ENCODE measurements around the gene IPCEF1. TPM values are rescaled to one million over a fixed set of nuclear protein-coding genes. Genes with fewer than 3 reads are reported as not detected.
"Not testable (repeated sequence)": the region's sequence is repeated elsewhere in the genome, so short reads cannot be mapped to it uniquely, and the experiment has no call there.

The IPCEF1 gene
- total RNA-seq, 2 experiments from 2014 or later: 10.5 to 14.2 TPM

DNA sequence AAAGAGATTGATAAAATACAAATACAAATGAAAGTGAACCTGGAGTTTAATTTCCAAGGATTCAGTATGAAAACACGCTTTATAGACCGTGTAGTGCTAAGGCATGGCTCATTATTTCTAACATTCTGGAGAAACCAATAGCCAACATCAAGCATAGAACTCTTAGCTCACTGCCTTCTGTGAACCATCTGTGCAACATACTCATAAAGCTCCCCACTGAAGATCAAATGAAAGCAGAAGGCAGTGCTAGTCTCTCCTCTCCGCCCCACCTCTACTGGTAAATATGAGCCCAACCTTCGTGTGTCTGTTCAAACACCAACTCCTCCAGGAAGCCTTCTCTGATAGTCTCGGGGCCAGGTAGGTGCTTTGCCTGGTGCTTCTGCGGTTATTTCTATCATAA, 153.6 kb downstream of the IPCEF1 start:
- peaks cover 57% of the 10 kb centered on the region for H3K36me3 Mint-ChIP-seq
- no peak overlapping the region for H3K27ac Mint-ChIP-seq
- no peaks in the 10 kb centered on the region for H3K27me3 Mint-ChIP-seq
- H3K4me1 Mint-ChIP-seq (ENCODE audit: low read depth): peaks cover 49% of the 10 kb centered on the region
- CTCF ChIA-PET: no interaction called here
- no peak for DNase-seq
- H3K9me3 Mint-ChIP-seq: no peaks in the 10 kb centered on the region
- no peak overlapping the region for H3K4me3 Mint-ChIP-seq
- POLR2A ChIA-PET: interaction anchor here (1.6 kb wide), 1 partner anchor 41 kb away, joined by 3 read pairs; no protein-coding TSS in a partner anchor
- intact Hi-C loops (cut with micrococcal nuclease): no loop called here

DNA sequence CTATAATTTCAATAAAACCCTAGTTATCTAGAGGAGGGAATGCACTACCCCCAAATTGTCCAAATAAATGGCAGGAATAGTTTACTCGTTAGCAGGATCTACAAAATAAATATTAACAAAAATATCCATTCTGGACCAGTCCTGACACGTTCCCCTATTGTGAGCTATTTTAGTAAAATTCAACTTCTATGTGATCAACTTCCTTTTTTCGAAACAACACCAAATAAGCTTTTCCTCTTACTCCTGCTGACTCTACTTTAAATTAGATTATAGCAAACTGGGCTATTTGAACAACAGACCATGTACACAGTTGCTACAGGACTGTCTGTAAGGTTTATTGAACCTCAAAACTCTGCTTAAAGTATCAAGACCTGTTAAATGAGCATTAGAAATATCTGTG, 154.3 kb downstream of the IPCEF1 start:
- H3K9me3 Mint-ChIP-seq: no peaks in the 10 kb centered on the region
- no peaks in the 10 kb centered on the region for H3K27me3 Mint-ChIP-seq
- intact Hi-C loops (cut with micrococcal nuclease): no loop called here
- H3K27ac Mint-ChIP-seq: no peak overlapping the region
- peaks cover 52% of the 10 kb centered on the region for H3K4me1 Mint-ChIP-seq (ENCODE audit: low read depth)
- DNase-seq: no peak
- POLR2A ChIA-PET: interaction anchor here (1.6 kb wide), 1 partner anchor 41 kb away, joined by 3 read pairs; no protein-coding TSS in a partner anchor
- H3K4me3 Mint-ChIP-seq: no peak overlapping the region
- peaks cover 54% of the 10 kb centered on the region for H3K36me3 Mint-ChIP-seq
- CTCF ChIA-PET: no interaction called here

DNA sequence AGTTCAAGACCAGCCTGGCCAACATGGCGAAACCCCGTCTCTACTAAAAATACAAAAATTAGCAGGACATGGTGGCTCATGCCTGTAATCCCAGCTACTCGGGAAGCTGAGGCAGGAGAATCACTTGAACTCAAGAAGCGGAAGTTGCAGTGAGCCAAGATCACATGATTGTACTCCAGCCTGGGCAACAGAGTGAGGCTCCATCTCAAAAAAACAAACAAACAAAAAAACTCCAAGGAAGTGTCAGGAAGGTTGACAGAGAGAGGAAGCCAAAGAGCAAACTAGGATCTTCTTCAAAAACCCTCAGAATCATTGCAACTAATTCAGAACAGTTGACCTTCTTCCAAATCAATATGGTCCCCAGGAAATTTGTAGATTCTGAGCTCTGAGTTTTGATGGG, 154.9 kb downstream of the IPCEF1 start:
- H3K9me3 Mint-ChIP-seq; H3K27ac Mint-ChIP-seq; H3K4me3 Mint-ChIP-seq; H3K27me3 Mint-ChIP-seq; DNase-seq; POLR2A ChIA-PET; CTCF ChIA-PET; intact Hi-C loops (cut with micrococcal nuclease): not testable (repeated sequence)
- Mint-ChIP-seq H3K36me3 (peaks cover 51% of the 10 kb centered on the region), H3K4me1 (ENCODE audit: low read depth) (peaks cover 56% of the 10 kb centered on the region)

DNA sequence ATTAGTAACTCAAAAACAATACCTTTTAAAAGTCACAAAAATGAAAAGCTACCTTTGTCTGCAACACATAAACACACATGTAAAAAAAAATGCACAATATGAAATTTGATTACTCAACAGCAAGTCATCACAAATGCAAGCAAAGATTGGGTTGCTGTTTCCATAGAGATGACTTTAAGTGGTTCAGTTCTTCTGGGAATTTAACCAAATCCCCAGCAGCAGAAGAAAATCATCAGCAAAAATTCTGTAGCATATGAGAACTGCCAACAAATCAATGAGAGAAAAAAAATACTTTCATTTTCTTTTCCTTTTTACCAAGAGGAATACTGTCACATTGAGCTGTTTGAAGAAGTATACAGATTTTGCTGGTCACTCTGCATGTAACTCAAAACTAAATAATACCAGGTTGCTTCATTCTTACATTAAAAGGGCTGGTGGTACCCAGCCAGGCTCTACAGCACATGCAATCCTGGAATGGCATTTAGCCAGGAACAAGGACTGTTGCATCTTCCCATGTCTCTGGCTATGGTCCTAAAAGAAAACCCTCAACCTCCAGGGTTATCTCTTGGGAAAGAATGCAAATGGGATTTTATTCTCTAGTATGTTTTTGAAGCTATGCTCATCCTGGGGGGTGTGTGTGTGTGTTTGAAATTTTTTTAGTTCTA, 159.3 kb downstream of the IPCEF1 start:
- Mint-ChIP-seq H3K9me3 (no peaks in the 10 kb centered on the region), H3K27me3 (no peaks in the 10 kb centered on the region), H3K4me3 (peak overlapping the region; percentile 14), H3K36me3 (peaks cover 38% of the 10 kb centered on the region), H3K27ac (peak overlapping the region; percentile 39), H3K4me1 (ENCODE audit: low read depth) (peaks cover 55% of the 10 kb centered on the region)
- DNase-seq: no peak
- intact Hi-C loops (cut with micrococcal nuclease): loop anchor here (1.0 to 2.0 kb wide), 3 partner anchors 33 to 49 kb away; no protein-coding TSS in a partner anchor
- ChIA-PET CTCF (interaction anchor here (0.8 to 1.3 kb wide), 4 partner anchors 43 to 45 kb away, joined by 3 read pairs; no protein-coding TSS in a partner anchor), POLR2A (no interaction called here)

DNA sequence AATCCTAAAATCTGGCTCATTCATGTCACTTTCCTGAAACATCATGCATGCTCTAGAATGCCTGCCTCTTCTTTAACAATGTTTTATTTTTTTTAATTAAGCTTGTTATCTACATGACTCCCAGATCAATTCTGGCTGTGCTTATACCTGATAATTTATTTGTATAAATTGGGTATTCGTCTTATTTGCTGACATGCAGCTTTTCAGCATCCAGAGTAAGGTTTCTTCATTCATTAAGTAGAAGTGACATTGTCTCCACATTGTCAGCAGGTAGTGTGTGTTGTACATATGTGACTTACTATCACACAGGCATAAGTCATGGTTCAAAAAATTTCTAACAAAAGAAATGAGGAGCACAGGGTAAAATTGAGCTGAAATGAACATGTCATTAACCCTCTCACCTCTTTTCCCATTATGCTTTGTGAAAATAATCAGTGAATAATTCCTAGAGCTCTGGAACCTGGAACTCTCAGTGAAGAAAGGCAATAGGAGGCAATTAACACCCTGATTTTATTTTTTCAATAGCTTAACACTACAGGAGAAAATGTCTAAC, 160.2 kb downstream of the IPCEF1 start:
- Mint-ChIP-seq H3K4me3 (no peak overlapping the region), H3K27me3 (no peaks in the 10 kb centered on the region), H3K9me3 (peaks cover 3% of the 10 kb centered on the region), H3K36me3 (peaks cover 32% of the 10 kb centered on the region), H3K4me1 (ENCODE audit: low read depth) (peaks cover 60% of the 10 kb centered on the region), H3K27ac (no peak overlapping the region)
- ChIA-PET CTCF (interaction anchor here (0.8 to 1.3 kb wide), 3 partner anchors 44 to 46 kb away, joined by 3 read pairs; no protein-coding TSS in a partner anchor), POLR2A (no interaction called here)
- DNase-seq: no peak
- intact Hi-C loops (cut with micrococcal nuclease): loop anchor here (2.0 kb wide), 2 partner anchors 40 to 50 kb away; no protein-coding TSS in a partner anchor

DNA sequence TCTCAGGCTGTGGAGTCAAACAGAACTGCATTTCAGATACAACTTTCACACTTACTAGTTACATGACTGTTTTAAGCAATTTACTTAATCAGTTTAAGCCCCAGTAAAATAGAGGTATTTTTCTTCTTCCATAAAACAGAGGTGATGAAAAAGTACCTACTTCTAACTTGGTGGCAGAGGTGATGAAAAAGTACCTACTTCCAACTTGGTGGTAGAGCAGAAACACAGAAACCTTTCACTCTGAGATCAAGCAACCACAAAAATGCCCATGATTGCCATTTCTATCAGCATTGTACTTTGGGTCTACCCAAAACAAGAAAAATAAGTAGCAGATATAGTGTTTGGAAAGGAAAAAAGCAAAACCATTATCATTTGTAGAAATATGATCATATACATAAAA, 168.9 kb downstream of the IPCEF1 start:
- peak overlapping the region; percentile 51 for H3K27ac Mint-ChIP-seq

DNA sequence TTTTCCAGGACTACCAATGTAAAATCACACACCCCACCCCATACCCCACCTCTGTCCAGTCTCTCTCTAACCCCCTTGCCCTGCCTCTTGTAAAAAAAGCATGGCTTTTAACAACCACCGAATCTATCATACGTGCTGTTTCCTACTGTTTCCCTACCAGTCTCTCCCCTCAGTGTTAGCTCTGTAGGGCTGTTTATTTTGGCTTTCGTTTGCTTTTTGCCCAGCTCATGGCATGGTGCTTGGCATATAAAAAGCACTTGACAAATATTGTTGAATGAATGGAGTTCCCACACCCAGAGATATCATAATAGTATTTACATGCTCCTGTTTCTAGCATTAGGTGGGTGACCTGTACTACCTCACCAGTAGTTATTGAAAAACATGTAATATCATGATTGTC, 169.4 kb downstream of the IPCEF1 start:
- H3K27me3 Mint-ChIP-seq: no peaks in the 10 kb centered on the region
- H3K4me1 Mint-ChIP-seq (ENCODE audit: low read depth): peaks cover 36% of the 10 kb centered on the region
- peaks cover 6% of the 10 kb centered on the region for H3K9me3 Mint-ChIP-seq
- no peak overlapping the region for H3K27ac Mint-ChIP-seq
- no peak for DNase-seq
- ChIA-PET CTCF (no interaction called here), POLR2A (no interaction called here)
- peaks cover 29% of the 10 kb centered on the region for H3K36me3 Mint-ChIP-seq
- intact Hi-C loops (cut with micrococcal nuclease): loop anchor here (2.0 kb wide), 1 partner anchor 32 kb away; no protein-coding TSS in a partner anchor
- H3K4me3 Mint-ChIP-seq: no peak overlapping the region

More for the DNA sequence above, 168.9 kb downstream of the IPCEF1 start:
- H3K9me3 Mint-ChIP-seq: peaks cover 3% of the 10 kb centered on the region
- H3K36me3 Mint-ChIP-seq: peaks cover 30% of the 10 kb centered on the region
- intact Hi-C loops (cut with micrococcal nuclease): loop anchor here (2.0 kb wide), 1 partner anchor 31 kb away; no protein-coding TSS in a partner anchor
- no peaks in the 10 kb centered on the region for H3K27me3 Mint-ChIP-seq
- no peak for DNase-seq
- CTCF ChIA-PET: no interaction called here
- no peak overlapping the region for H3K4me3 Mint-ChIP-seq
- H3K4me1 Mint-ChIP-seq (ENCODE audit: low read depth): peaks cover 41% of the 10 kb centered on the region
- POLR2A ChIA-PET: no interaction called here

DNA sequence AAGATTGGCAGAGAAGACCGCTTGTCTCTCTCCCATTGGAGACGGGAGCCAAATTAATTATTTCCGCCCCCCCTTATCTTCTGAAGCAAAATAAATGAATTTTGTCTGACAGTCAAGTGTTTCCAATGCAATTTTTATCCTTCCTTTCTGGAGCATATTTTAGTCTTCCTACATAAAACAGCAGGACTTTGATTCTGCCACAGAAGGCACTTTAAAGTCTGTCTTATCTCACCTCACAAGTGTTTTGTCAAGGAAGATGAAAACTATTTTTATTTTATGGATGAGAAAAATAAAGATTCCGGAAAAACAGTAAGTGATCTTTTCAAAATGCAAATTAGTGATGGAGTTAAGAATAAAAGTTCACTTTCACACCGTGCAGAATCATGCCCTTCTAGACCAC, 177.2 kb downstream of the IPCEF1 start:
- Mint-ChIP-seq H3K4me3 (no peak overlapping the region), H3K27me3 (no peaks in the 10 kb centered on the region), H3K9me3 (peaks cover 31% of the 10 kb centered on the region), H3K4me1 (ENCODE audit: low read depth) (peaks cover 51% of the 10 kb centered on the region), H3K27ac (no peak overlapping the region), H3K36me3 (peaks cover 51% of the 10 kb centered on the region)
- ChIA-PET CTCF (no interaction called here), POLR2A (no interaction called here)
- no peak for DNase-seq
- intact Hi-C loops (cut with micrococcal nuclease): no loop called here

DNA sequence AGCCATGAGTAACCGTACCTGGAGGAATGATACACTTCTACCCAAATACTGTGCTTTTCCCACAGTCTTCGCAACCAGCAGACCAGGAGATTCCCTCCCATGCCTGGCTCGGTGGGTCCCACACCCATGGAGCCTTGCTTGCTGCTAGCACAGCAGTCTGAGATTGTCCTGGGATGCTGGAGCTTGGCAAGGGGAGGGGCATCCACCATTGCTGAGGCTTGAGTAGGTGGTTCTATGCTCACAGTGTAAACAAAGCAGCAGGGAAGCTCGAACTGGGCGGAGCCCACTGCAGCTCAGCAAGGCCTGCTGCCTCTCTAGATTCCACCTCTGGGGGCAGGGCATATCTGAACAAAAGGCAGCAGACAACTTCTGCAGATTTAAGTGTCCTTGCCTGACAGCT, 184.2 kb downstream of the IPCEF1 start:
- intact Hi-C loops (cut with micrococcal nuclease); H3K27ac Mint-ChIP-seq; H3K27me3 Mint-ChIP-seq; H3K4me3 Mint-ChIP-seq: not testable (repeated sequence)
- ChIA-PET CTCF (interaction anchor here (0.7 to 4.6 kb wide), 2 partner anchors 11 to 105 kb away, joined by 3 to 20 read pairs; no protein-coding TSS in a partner anchor), POLR2A (interaction anchor here (1.3 kb wide), 1 partner anchor 52 kb away, joined by 3 read pairs; no protein-coding TSS in a partner anchor)
- Mint-ChIP-seq H3K36me3 (peaks cover 61% of the 10 kb centered on the region), H3K4me1 (ENCODE audit: low read depth) (peaks cover 59% of the 10 kb centered on the region), H3K9me3 (peaks cover 27% of the 10 kb centered on the region)
- DNase-seq: peak; percentile 23

DNA sequence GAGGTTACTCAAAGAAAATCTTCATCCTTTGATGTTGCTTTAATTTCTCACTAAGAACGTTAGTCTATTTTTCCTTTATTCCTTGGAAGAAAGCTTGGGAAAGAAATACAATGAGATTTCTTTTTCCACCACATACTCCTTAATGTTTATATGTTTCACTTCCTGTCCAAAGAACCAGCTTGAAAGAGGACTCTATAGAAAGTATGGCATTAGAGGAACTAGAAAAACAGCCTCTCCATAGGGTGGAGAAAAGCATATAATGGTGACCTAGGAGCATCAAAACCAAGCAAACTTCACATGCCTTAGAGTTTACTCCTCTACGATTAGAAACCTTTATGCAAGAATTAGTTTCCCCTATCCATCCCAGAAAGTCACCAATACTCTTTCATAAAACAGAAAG, 186.5 kb downstream of the IPCEF1 start:
- ChIA-PET CTCF (interaction anchor here (0.8 to 4.6 kb wide), 4 partner anchors 12 to 107 kb away, joined by 3 to 20 read pairs (median 4); no protein-coding TSS in a partner anchor), POLR2A (no interaction called here)
- H3K27ac Mint-ChIP-seq: no peak overlapping the region
- peaks cover 60% of the 10 kb centered on the region for H3K4me1 Mint-ChIP-seq (ENCODE audit: low read depth)
- H3K27me3 Mint-ChIP-seq: no peaks in the 10 kb centered on the region
- DNase-seq: no peak
- peaks cover 49% of the 10 kb centered on the region for H3K36me3 Mint-ChIP-seq
- H3K9me3 Mint-ChIP-seq: peaks cover 7% of the 10 kb centered on the region
- intact Hi-C loops (cut with micrococcal nuclease): no loop called here
- no peak overlapping the region for H3K4me3 Mint-ChIP-seq

DNA sequence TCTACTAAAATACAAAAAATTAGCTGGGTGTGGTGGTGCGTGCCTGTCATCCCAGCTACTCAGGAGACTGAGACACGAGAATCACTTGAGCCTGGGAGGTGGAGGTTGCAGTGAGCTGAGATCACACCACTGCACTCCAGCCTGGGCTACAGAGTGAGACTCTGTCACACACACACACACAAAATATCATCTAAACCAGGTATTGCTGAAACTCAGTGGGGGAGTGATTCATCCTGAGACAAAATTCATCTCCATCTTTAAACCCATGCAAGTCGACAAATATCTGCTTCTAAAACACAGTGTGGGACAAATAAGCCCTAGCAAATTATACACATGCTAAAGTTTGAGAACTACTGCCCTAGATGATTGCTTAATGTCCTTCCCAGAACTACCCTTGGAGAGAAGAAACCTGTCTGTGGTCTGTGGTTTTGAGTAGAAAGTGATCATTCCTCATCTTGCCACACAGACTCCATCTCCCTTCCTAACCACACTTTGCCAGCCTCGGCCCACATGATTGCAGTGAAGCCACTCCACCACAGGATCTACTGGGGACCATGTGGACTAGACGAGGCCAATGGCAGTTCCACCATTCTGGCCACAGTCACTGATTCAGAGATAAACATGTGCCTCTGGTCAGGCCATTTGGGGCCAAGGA, 187.3 kb downstream of the IPCEF1 start:
- intact Hi-C loops (cut with micrococcal nuclease): loop anchor here (1.0 kb wide), 1 partner anchor 12 kb away; no protein-coding TSS in a partner anchor
- Mint-ChIP-seq H3K9me3 (peaks cover 7% of the 10 kb centered on the region), H3K27ac (peak overlapping the region; percentile 10), H3K27me3 (no peaks in the 10 kb centered on the region), H3K4me1 (ENCODE audit: low read depth) (peaks cover 57% of the 10 kb centered on the region), H3K36me3 (peaks cover 43% of the 10 kb centered on the region), H3K4me3 (no peak overlapping the region)
- POLR2A ChIA-PET: interaction anchor here (0.6 kb wide), 1 partner anchor 1173 kb away, joined by 3 read pairs; no protein-coding TSS in a partner anchor
- CTCF ChIA-PET: interaction anchor here (0.8 to 4.6 kb wide), 3 partner anchors 11 to 108 kb away, joined by 3 to 20 read pairs (median 5); no protein-coding TSS in a partner anchor
- peak; percentile 53 for DNase-seq

DNA sequence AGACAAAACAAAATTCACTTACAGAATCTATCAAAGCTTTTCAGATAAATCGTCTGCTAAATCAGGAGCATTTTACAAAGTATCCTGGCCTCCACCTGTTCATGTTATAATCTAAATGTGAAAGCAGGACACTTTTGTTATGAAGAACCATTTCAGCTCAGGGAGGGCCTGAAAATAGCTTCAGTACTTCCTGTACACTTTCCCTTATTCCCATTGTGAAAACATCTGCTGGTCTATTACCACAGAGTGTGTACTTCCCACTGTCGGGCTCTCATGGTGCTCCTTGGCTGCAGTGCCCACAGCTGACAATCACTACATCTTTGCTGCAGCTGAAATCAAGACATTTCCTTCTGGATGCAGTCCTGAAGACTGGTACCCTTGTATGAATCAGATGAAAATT, 189.5 kb downstream of the IPCEF1 start:
- CTCF ChIA-PET: interaction anchor here (1.2 kb wide), 1 partner anchor 9 kb away, joined by 6 read pairs; no protein-coding TSS in a partner anchor
- DNase-seq: no peak
- H3K27ac Mint-ChIP-seq: no peak overlapping the region
- intact Hi-C loops (cut with micrococcal nuclease): no loop called here
- H3K36me3 Mint-ChIP-seq: peaks cover 30% of the 10 kb centered on the region
- H3K9me3 Mint-ChIP-seq: no peaks in the 10 kb centered on the region
- POLR2A ChIA-PET: no interaction called here
- no peaks in the 10 kb centered on the region for H3K27me3 Mint-ChIP-seq
- H3K4me3 Mint-ChIP-seq: no peak overlapping the region
- H3K4me1 Mint-ChIP-seq (ENCODE audit: low read depth): peaks cover 43% of the 10 kb centered on the region

Data from activated CD4-positive, alpha-beta memory T cell treated with anti-CD3 and anti-CD28 coated beads for 36 hours (primary cell).